ENCODE data around the gene CNKSR3. TPM values are rescaled to one million over a fixed set of nuclear protein-coding genes. Genes with fewer than 3 reads are reported as not detected.

Gene CNKSR3
- total RNA-seq, 1 donor from 2014 or later, result 10.3 TPM

DNA sequence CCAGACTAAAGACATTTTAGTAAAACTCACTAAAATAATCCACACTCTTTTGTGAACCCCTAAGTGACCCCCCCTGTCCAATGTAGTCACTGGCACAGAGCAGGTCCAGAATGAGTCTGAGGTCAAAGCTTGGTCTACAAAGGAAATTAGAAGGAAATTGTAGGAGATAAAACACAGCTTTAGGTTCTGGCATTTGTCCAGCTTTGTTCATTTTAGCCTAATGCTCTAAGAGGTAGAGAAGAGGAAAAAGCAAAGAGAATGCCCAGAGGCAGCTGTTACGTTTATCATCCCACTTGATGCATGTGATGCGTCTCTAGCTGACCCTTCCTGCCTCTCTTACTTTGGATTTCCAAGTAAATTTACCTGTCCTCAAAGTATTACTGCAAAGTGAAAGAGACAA is 62.5 kb downstream of the CNKSR3 start:
- H3K4me3 ChIP-seq (ENCODE audit: low read depth, low read length), result no peak overlapping the region
- TF ChIP-seq, protein P1, sequence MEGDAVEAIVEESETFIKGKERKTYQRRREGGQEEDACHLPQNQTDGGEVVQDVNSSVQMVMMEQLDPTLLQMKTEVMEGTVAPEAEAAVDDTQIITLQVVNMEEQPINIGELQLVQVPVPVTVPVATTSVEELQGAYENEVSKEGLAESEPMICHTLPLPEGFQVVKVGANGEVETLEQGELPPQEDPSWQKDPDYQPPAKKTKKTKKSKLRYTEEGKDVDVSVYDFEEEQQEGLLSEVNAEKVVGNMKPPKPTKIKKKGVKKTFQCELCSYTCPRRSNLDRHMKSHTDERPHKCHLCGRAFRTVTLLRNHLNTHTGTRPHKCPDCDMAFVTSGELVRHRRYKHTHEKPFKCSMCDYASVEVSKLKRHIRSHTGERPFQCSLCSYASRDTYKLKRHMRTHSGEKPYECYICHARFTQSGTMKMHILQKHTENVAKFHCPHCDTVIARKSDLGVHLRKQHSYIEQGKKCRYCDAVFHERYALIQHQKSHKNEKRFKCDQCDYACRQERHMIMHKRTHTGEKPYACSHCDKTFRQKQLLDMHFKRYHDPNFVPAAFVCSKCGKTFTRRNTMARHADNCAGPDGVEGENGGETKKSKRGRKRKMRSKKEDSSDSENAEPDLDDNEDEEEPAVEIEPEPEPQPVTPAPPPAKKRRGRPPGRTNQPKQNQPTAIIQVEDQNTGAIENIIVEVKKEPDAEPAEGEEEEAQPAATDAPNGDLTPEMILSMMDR (conservative IDR thresholded peaks at IDR 0.05; ENCODE audit: low read depth, low read length), result no peak
- no peak for DNase-seq (ENCODE audit: low read depth)

DNA sequence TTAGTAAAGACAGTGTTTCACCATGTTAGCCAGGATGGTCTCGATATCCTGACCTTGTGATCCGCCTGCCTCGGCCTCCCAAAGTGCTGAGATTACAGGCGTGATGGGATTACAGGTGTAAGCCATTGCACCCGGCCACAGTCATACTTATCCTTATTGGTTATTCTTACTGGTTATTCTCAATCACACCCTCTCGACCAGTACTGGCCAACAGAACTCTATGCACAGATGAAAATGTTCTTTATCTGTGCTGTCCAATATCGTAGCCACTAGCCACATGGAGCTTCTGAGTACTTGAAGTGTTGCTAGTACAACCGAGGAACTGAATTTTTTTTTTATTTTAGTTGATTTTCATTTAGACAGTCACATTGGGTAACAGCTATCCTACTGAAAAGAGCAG is 63.5 kb downstream of the CNKSR3 start:
- TF ChIP-seq, protein P1 (conservative IDR thresholded peaks at IDR 0.05; ENCODE audit: low read depth, low read length), result no peak
- no peak overlapping the region for H3K4me3 ChIP-seq (ENCODE audit: low read depth, low read length)
- DNase-seq (ENCODE audit: low read depth), result no peak

DNA sequence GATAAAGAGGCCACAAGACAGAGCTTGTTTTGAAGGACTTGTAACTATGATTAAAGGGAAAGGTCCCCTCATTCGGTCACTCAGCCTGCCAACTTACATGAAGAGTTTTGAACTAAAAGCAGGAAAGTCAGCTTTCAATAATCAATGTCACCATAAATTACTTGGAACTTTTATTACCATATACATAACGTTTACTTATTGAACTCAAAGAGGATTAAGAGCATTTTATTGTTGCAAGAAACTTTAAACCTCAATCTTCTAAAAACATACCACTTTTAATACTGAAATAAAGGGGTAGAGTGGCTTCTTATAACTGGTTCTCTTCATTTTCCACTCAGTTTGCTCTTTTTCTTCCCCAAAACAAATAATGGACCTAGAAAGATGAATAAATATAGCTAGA is 65.1 kb downstream of the CNKSR3 start:
- TF ChIP-seq, protein P1 (conservative IDR thresholded peaks at IDR 0.05; ENCODE audit: low read depth, low read length), result no peak
- DNase-seq (ENCODE audit: low read depth), result no peak
- H3K4me3 ChIP-seq (ENCODE audit: low read depth, low read length), result no peak overlapping the region

DNA sequence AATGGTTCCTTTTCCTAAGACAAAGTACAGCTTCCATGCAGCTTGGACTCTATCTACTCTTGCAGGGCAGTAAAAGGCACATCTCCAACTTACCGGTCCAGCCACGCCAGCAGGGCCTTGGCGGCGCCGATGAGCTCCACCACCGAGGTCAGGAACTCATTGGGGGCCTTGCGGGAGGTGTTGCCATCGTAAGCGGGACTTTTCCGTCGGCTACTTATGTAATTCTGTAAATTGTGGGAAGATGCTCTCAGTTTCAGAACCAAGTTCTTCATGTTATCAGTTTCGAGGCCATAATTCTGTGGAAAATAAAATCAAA is 68.5 kb downstream of the CNKSR3 start:
- no peak for DNase-seq (ENCODE audit: low read depth)
- H3K4me3 ChIP-seq (ENCODE audit: low read depth, low read length), result peak overlapping the region; percentile 36
- TF ChIP-seq, protein P1 (conservative IDR thresholded peaks at IDR 0.05; ENCODE audit: low read depth, low read length), result no peak

DNA sequence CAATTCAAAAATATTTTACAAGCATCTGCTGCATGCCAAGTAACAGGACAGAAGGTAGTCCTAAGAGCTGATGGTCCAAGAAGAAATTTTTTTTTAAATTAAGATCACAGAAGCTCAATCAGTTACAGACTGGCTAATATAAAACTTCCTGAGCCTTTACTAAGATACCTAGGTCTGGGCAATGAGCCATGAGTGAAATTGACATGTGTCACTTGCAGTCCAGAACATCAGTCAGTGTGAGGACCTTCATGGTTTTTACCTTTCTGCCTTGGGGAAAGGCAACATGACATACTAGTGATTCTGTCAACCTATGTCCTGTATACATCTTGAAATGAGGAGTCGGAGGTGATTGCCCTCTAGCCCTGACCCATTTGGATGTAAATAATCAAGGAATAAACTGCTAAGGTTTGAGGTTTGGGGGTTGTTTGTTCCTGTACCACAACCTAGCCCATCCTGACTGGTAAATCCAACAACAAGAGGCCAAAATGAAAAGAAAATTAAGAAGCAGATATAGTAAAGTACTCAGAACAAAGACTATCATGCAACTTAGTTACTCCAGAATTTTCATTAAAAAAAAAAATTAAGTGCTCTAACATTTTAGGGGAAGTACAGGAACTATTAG is 70.0 kb downstream of the CNKSR3 start:
- no peak overlapping the region for H3K4me3 ChIP-seq (ENCODE audit: low read depth, low read length)
- TF ChIP-seq, protein P1 (conservative IDR thresholded peaks at IDR 0.05; ENCODE audit: low read depth, low read length), result no peak
- no peak for DNase-seq (ENCODE audit: low read depth)

DNA sequence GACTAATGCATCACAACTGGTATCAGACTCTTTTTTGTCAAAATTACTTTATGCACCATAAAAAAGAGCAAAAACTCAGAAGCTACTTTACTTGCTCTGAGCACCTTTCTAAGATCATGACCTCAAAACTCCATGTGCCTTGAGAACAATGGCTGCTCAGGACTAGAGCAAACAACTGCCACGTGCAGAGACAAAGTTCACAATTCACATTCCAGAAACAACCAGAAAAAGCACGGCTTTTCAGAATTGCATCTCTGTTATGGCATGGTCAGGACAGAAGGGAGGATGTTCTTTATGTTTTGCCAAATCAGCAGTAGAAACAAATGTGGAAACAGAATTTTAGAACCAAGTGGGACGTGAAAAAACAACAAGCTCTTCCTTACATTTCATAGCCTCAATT is 70.5 kb downstream of the CNKSR3 start:
- H3K4me3 ChIP-seq (ENCODE audit: low read depth, low read length), result no peak overlapping the region
- DNase-seq (ENCODE audit: low read depth), result no peak
- TF ChIP-seq, protein P1 (conservative IDR thresholded peaks at IDR 0.05; ENCODE audit: low read depth, low read length), result no peak

DNA sequence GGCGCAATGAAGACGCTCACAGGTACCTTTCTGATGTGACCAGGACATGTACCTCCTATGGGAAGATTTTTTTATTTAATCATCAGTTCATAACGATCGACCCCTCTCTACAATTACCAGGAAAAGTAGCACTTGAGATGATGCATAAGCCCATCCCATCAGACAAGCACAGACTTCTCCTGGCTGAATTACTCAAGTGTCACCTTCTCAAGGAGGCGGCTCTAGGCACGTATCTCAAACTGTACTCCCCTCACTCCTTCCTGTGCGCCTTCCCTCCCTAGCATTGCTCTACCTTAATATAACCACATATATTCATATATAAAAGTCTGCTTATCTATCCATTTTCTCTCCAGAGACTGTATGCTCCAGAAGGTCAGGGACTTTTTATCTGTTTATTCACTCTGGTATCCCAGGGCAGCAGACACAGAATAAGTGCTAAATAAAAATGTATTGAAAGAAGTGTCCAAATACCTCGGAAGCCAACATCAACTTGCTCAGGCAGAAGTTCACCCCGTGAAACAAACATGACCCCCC is 71.5 kb downstream of the CNKSR3 start:
- TF ChIP-seq, protein P1 (conservative IDR thresholded peaks at IDR 0.05; ENCODE audit: low read depth, low read length), result no peak
- DNase-seq (ENCODE audit: low read depth), result no peak
- no peak overlapping the region for H3K4me3 ChIP-seq (ENCODE audit: low read depth, low read length)
